Astrocyte of the cerebellum (primary cell): ENCODE results near the gene ADNP.

Experiments
- DNase-seq: peaks from one replicate; pipeline ENCODE4 v3.0.0-alpha.2; 2011; ENCODE audit warnings: low read depth
- H3K4me3 ChIP-seq: 2 replicates; pipeline ENCODE4 v1.5.1; 2011; ENCODE audit warnings: mild to moderate bottlenecking, low read depth, low read length, moderate library complexity
- CTCF ChIP-seq: IDR thresholded peaks from 2 replicates; pipeline ENCODE4 v1.5.1; 2012; ENCODE audit warnings: low read length, low read depth, moderate library complexity, mild to moderate bottlenecking; ENCODE audit errors: missing control alignments
- in situ Hi-C: cut with HindIII; loops from 2 replicates; pipeline ENCODE4 v1.10.0; 2017; ENCODE audit warnings: low sequenced_read_pairs

The ADNP gene

GRCh38 chr20:50918403-50918802, 12.8 kb downstream of the ADNP start:
- in situ Hi-C loops, result loop anchor here (5.0 kb wide), 1 partner anchor 86 kb away; no protein-coding TSS in a partner anchor
- no peak overlapping the region for H3K4me3 ChIP-seq
- no peak for TF ChIP-seq CTCF
- DNase-seq, result no peak

GRCh38 chr20:50916934-50917333, 14.3 kb downstream of the ADNP start:
- TF ChIP-seq CTCF, result no peak
- no peak overlapping the region for H3K4me3 ChIP-seq
- in situ Hi-C loops, result loop anchor here (5.0 kb wide), 1 partner anchor 85 kb away; no protein-coding TSS in a partner anchor
- DNase-seq, result no peak

- no peak for DNase-seq
- no peak overlapping the region for H3K4me3 ChIP-seq
- in situ Hi-C loops, result loop anchor here (5.0 kb wide), 1 partner anchor 84 kb away; no protein-coding TSS in a partner anchor
- TF ChIP-seq CTCF, result no peak
Observed at GRCh38 chr20:50916257-50916656, 15.0 kb downstream of the ADNP start.

DNA sequence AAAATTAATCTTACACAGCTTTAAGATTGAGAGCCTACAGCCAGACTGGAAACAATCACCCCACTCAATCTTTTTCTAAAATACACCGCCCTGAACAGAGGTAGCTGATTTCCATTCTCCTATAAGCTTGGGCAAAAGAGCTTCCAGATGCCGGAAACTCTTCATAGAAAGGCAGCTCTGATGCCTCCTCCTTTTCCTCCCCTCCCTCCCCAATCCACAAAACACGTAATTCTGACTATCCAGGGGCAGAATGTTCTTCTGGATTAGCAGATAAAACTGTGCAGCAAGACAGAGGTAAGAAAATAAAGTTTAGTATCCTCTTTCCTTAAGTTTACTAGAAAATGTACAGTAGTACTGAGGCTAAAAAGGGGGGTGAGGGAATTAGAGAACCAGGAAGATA, 15.8 kb downstream of the ADNP start:
- no peak overlapping the region for H3K4me3 ChIP-seq
- in situ Hi-C loops, result loop anchor here (5.0 kb wide), 1 partner anchor 83 kb away; no protein-coding TSS in a partner anchor
- TF ChIP-seq CTCF, result no peak
- DNase-seq, result no peak

- in situ Hi-C loops, result no loop called here
- DNase-seq, result no peak
- TF ChIP-seq CTCF, result no peak
- no peak overlapping the region for H3K4me3 ChIP-seq
Observed at GRCh38 chr20:50913690-50914375, 17.4 kb downstream of the ADNP start.

- no peak for TF ChIP-seq CTCF
- no peak for DNase-seq
- no peak overlapping the region for H3K4me3 ChIP-seq
- in situ Hi-C loops, result no loop called here
Observed at GRCh38 chr20:50911716-50912115, 19.5 kb downstream of the ADNP start.
